Stimulated activated CD4-positive, alpha-beta T cell treated with anti-CD3 and anti-CD28 coated beads, TNF-alpha, amount 100 ng/mL, for 4 hours (primary cell): ENCODE measurements around the gene ZNF581.

ENCODE experiments used
- DNase-seq, 3 experiments: peaks; one replicate each; pipeline ENCODE4 v3.0.0-alpha.2; 2020; ENCODE audit warnings: low read depth in 3 of 3

Gene ZNF581

GRCh38 chr19:55648585-55649267, 5.3 kb downstream of the ZNF581 start:
- DNase-seq: no peak

DNA sequence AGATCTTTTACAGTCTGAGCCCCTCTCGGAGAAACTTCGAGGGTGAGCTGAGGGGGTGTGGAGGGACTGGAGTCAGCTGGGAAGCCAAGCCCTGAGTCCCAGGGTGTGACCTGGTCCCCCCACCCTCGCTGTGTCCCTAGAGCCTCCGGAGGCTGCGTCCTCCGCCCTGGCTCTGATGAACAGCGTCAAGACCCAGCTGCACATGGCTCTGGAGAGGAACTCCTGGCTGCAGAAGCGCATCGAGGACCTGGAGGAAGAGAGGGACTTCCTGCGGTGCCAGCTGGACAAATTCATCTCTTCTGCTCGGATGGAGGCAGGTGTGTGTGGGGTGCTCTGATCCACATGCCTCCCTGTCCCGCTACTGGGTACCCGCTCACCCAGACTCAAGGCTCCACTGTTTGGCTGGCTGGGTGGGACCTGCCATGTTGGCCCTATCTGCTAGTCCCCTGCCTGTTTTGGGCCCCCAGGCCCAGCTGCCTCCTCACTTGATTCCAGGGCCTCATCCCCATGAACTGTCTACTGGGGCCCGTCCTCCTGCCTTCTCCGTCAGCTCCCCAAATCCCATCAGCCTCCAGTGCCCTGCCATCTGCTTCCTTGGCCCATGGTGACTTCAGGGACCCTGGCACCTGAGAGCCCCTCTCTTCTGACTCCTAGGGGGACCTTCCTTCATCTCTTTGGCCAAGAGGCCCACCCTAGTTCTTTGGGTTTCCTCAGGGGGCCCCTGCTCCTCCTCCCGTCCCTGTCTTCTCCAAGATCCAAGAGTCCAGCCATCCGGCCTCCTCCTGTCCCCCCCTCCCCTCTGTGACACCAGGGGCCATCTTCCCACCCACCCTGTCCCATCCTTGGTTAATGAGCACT, 6.0 kb downstream of the ZNF581 start:
- no peak for DNase-seq

DNA sequence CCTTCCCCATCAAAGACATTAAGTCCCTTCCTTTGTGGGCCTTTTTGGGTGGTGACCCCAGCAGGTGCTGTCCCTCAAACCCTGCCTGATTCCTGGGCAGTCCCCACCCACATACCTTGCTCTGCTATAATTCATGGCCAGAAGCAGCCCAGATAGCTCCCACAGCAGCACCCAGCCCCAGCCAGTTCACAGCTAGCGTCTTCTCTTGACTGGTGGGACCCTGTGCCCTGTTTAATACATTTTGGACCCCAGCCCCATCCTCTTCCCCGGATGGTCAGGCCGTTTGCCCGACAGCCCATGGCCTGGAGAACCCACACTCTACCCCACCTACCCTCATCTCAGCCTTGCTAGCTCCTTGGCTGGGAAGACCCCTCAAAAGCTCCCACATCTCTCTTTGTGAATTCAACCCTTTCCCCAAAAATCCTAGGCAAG, 6.7 kb downstream of the ZNF581 start:
- DNase-seq: no peak

GRCh38 chr19:55650602-55651230, 7.3 kb downstream of the ZNF581 start:
- DNase-seq: no peak

- no peak for DNase-seq
These were observed 7.8 kb downstream of the ZNF581 start for GRCh38 chr19:55651236-55651635.

GRCh38 chr19:55652311-55653128, 9.1 kb downstream of the ZNF581 start:
- no peak for DNase-seq

DNA sequence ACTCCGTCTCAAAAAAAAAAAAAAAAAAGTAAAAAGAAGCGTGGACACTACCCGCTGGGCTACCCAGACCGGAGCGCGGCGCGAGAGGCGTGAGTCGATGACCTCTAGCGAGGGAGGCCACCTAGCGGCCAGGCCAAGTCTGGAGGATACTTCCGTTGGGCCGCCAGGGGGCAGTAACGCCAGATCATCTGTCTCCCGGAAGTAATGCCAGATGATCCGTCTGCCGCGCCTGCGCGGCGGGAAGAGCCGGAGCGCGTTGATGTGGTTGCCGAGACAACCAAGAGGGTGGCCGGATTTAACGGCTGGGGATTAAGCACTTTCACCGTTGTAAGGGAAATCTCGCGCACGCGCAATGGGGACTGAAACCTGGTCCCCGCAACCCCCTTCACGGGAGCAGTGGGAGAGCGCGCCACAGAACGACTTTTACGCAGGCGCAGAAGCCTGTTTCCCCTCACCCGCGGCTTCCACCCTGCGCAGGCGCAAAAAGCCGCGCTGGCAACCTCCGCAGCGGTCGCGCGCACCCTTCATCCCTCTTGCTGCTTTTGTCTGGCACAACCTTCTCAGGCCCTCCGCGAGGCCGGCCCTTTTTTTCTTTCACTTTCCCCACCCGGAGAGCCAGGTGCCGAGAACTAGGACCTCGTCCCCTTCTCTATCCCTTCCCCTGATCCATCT, 10.3 kb downstream of the ZNF581 start:
- peak; percentile 97 to 99 (median 98) for DNase-seq

DNA sequence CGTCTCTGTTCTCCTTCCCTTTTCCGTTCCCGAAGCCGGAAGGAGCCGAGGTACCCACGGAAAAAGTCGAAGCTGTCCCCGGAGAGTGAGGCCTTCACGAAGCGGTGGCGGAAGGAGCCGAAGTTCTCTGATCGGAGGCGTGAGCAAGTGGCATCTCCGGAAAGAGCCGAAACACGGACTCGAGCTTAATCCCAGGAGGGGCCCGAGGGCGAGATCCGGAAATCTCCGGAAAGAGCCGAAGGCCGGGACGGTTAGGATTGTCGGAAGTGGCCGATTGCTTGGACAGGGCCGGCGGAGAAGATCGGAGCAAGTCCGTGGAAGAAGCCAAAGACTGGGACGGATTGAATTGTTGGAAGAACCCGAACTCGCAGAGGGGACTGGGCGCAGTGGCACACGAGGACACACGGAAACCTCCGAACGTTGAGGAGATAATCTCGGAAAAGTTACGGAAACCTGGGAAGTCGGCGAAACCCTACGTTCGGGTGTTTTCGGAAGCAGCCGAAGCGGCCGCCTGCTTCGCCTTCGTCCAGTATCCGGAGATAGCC, 10.9 kb downstream of the ZNF581 start:
- DNase-seq: peak; percentile 97

DNA sequence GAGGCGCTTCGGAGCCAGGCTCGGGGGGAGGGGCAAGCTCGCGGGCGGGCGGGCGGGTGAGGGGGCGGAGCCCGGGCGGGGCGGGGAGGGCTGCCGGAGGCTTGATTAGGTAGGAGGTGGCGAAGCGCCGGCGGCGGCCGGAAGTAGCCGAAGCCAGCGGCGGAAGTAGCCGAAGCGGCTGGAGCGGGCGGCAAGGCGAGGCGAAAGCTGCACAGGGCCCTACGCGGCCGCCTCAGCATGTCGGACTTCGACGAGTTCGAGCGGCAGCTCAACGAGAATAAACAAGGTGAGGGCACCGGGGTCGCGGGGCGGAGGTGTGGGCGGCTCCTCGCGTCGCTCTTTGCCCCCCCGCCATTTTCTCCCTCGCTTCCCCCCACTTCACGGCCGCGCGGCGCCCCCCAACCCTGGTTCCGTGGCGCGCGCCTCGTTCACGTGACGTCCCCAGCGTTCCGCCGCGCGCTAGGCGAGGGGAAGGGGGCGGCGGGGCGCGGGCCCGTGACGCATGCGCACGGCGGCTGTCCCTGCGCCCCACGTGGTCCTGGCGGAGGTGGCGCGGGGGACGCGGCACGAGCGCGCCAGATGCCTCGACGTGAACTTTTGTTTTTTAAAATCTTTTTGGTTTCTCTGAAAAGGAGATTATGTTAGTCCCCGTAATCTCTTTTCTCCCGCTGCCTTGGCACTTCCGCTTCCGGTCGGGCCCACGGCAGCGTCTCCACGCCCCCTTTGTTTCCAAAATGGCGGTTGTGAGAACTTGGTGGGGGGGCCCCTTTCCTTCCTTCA, 11.6 kb downstream of the ZNF581 start, which contains the start of gene U2AF2:
U2AF2 (plus strand) TSS at position 168 of the 780 bp plus-strand sequence; CDS start at position 238, 70 bp downstream.
- peak; percentile 96 to 97 (median 96) for DNase-seq

GRCh38 chr19:55655648-55656040, 12.2 kb downstream of the ZNF581 start:
- no peak for DNase-seq

DNA sequence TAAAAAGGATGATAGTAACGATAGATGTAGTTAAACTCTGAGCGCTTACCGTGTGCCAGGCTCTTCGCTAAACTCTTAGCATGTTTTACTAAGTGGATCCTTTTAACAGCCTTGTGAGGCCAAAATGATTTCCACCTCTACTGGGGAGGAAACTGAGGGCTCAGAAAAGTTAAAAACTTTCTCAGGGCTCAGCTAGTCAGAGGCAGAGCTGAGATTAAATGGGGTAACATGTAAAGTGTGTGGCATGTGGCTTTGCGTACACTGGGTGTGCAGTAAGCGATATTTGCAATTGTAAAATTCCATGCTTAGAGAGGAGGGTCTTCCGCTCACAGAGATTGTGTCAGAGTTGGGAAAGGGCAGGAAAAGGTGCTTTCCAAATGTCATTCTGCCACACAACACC, 13.1 kb downstream of the ZNF581 start:
- no peak for DNase-seq

GRCh38 chr19:55656988-55657747, 13.7 kb downstream of the ZNF581 start:
- no peak for DNase-seq

- no peak for DNase-seq
These were observed 15.5 kb downstream of the ZNF581 start for GRCh38 chr19:55658846-55659459.

GRCh38 chr19:55659822-55660221, 16.4 kb downstream of the ZNF581 start:
- no peak for DNase-seq

- DNase-seq: no peak
These were observed 17.0 kb downstream of the ZNF581 start for GRCh38 chr19:55660404-55660803.

DNA sequence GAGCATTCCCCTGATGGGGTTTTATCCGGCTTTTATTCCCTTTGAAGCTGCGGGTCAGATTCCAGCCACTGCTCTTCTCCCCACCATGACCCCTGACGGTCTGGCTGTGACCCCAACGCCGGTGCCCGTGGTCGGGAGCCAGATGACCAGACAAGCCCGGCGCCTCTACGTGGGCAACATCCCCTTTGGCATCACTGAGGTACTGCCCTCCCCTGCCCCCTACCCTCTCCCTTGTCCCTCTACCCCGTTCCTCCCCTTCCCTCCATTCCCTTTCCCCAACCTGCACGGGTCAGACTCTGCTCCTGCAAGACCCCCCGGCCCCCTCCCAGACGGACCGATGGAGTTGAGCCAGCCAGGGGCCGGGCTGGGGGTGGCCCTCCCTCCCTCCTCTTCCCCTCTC, 17.5 kb downstream of the ZNF581 start:
- DNase-seq: no peak

- no peak for DNase-seq
These were observed 18.4 kb downstream of the ZNF581 start for GRCh38 chr19:55661826-55662225.

- DNase-seq: no peak
These were observed 20.5 kb downstream of the ZNF581 start for GRCh38 chr19:55663846-55664536.
